HS-5 (cell line): Measurements from ENCODE around the gene CDYL2.

Source experiments
- DNase-seq: peaks from one replicate; pipeline ENCODE4 v3.0.0-alpha.2; 2012; ENCODE audit warnings: low read depth

Gene CDYL2

DNA sequence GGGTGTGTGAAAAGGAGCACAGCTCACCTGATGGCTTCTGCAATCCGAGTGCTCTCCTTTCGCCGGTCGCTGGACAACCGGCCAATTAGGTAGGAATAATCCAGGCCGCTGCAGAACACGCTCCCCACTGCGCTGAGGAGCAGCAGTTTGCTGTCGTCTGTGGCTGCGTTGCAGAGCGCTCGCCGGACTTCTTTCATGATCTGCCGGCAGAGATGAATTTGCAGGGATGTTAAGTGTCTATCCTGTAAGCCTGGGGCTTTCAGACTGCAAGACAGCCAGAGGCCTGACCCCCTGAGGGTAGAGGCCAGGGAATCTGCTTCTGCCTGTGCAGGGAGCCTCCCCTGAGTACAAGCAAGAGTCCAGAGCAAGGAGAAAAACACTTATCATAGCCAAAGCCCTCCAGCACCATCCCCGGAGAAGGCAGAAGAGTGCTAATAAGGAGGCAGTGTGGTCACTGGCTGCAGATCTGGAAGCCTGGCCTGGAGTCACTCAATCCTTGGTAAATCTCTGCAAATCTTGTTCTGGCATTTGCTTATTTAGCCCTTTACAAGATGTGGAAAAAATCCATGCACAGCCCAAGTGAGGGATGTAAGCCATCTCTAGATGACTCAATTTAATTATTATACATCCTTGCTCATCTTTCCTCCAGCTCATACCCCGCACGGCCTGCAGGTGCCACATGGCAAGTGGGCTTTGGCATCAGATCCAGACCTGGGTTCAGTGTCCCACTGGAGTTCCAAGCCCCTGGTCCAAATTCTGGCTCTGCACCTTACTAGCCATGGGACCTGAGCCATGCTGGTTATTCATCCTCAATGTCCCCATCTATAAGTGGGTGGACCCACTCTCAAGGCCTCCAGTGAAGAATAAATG is 183.4 kb downstream of the CDYL2 start:
- no peak for DNase-seq

GRCh38 chr16:80619824-80620223 is 184.6 kb downstream of the CDYL2 start:
- no peak for DNase-seq

GRCh38 chr16:80618862-80619648 is 185.3 kb downstream of the CDYL2 start:
- DNase-seq = no peak

DNA sequence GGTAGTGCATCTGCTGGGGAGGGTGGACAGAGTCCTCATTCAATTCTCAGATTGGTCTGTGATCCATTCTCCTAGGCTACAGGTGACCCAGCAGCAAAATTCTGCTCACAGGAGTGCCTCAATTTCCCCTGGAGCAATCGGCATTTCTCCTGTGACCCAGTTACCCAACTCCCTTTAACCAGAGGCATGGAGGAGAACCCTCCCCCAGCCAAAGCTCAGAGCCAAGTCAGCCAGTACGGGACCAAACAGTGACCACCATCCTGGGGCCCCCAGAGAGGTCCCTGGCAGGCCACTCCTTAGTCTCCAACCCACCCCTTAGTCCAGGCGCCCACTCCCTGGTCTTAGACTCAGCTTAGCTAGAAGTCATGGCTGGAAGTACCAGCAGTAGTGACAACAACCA is 188.0 kb downstream of the CDYL2 start:
- DNase-seq = no peak

GRCh38 chr16:80615735-80616134 is 188.7 kb downstream of the CDYL2 start:
- no peak for DNase-seq

GRCh38 chr16:80614908-80615671 is 189.3 kb downstream of the CDYL2 start:
- DNase-seq = peak; percentile 68

GRCh38 chr16:80612461-80613017 is 191.9 kb downstream of the CDYL2 start:
- no peak for DNase-seq

- DNase-seq = no peak
Measured at GRCh38 chr16:80611930-80612327, 192.5 kb downstream of the CDYL2 start.

- no peak for DNase-seq
Measured at GRCh38 chr16:80611171-80611929, 193.0 kb downstream of the CDYL2 start.

GRCh38 chr16:80610481-80611156 is 193.8 kb downstream of the CDYL2 start:
- no peak for DNase-seq

GRCh38 chr16:80608946-80609345 is 195.5 kb downstream of the CDYL2 start:
- no peak for DNase-seq

DNA sequence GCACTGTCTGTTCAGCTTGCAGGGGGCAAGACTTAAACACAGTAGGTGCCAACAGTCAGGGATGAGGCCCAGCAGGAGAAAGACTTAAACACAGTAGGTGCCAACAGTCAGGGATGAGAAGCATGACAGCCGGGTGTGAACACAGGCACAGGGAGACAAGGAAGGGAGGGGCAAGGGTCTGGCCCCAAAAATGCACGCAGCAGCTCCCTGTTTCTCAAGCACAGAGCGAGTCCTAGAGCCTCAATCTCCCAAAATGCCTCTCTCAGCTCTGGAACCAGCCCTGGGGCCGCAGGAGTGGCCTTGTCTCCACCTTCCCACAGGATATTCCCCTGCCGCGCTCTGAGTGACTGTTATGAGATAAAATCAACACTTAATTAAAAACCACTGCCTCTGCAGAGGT is 197.2 kb downstream of the CDYL2 start:
- no peak for DNase-seq

GRCh38 chr16:80606221-80606766 is 198.1 kb downstream of the CDYL2 start:
- DNase-seq = no peak

GRCh38 chr16:80604600-80605355 is 199.6 kb downstream of the CDYL2 start:
- DNase-seq = no peak

DNA sequence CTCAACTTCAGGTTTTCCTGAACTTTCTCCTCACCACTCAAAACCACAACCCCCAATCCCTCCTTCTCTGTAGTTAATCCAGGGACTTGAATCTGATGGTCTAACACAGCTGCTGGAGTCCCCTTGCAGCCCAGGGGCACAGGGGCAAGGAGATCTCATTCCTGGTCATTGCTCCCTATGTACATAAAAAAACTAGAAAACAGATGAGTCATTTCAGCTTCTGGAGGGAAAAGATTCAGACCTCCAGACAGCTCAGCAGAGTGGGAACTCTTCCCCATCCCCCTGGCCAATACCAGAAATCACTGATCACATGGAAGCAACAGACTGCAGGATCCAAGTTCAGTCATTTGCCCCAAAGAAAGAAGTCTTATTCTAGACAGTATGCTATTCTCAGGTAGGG is 201.5 kb downstream of the CDYL2 start:
- no peak for DNase-seq

- no peak for DNase-seq
Measured at GRCh38 chr16:80601182-80601581, 203.2 kb downstream of the CDYL2 start.

GRCh38 chr16:80599466-80599865 is 204.9 kb downstream of the CDYL2 start:
- DNase-seq = peak; percentile 81

- no peak for DNase-seq
Measured at GRCh38 chr16:80596507-80597207, 207.7 kb downstream of the CDYL2 start.

- DNase-seq = peak; percentile 45
Measured at GRCh38 chr16:80594756-80595155, 209.6 kb downstream of the CDYL2 start.
